Endothelial cell of umbilical vein (primary cell): Measurements from ENCODE around the gene DDX54. TPM values are rescaled to one million over a fixed set of nuclear protein-coding genes. Genes with fewer than 3 reads are reported as not detected.

Experiments
- BruUV-seq: library from RNA; stranded (reverse); fragments of 400-500 nt; replicated peaks from 2 replicates; lab custom pipeline; 2021; lab: Mats Ljungman, UMichigan
- CTCF ChIA-PET: fragments of 300-600, 350-600 bp; sonication (Branson Sonifier 250); formaldehyde crosslinking; loops from one replicate; lab custom pipeline; 2021; ENCODE audit warnings: antibody characterized with exemption, inconsistent platforms; lab: Charles Lee
- POLR2A ChIA-PET: fragments of 300-600, 350-600 bp; sonication (Branson Sonifier 250); formaldehyde crosslinking; loops from one replicate; lab custom pipeline; 2021; ENCODE audit warnings: antibody characterized with exemption, inconsistent platforms; lab: Charles Lee
- DNase-seq: peaks from one replicate; pipeline ENCODE4 v3.0.0-alpha.2; 2011; ENCODE audit warnings: low read depth, low spot score
- FAIRE-seq: peaks from 2 replicates; lab custom pipeline; 2011; peaks lifted over from hg19 to GRCh38; lab: Jason Lieb, UNC
- H2AFZ ChIP-seq: 2 replicates; pipeline ENCODE4 v1.6.0; 2012; ENCODE audit warnings: low read depth, low read length, control low read depth, inconsistent platforms
- H3K27ac ChIP-seq: 2 replicates; pipeline ENCODE4 v1.5.1; 2011; ENCODE audit warnings: low read depth, mild to moderate bottlenecking, control low read depth, low read length, moderate library complexity; ENCODE audit not compliant: insufficient read depth
- H3K27me3 ChIP-seq, 2 experiments: 2 replicates each; pipeline versions ENCODE4 v1.6.0 to v1.6.1; 2011; ENCODE audit warnings: low read length in 2 of 2, mixed read lengths in 1 of 2; ENCODE audit not compliant: control insufficient read depth in 2 of 2, insufficient read depth in 2 of 2
- H3K36me3 ChIP-seq, 2 experiments: 2 replicates in 1 of 2; 3 replicates in 1 of 2; pipeline ENCODE4 v1.5.1; 2011; ENCODE audit warnings: low read length in 2 of 2, mild to moderate bottlenecking in 1 of 2, moderate library complexity in 1 of 2; ENCODE audit not compliant: control insufficient read depth in 2 of 2, insufficient read depth in 2 of 2; ENCODE audit errors: extremely low read depth in 1 of 2
- H3K4me1 ChIP-seq: 3 replicates; pipeline ENCODE4 v1.5.1; 2011; ENCODE audit warnings: mild to moderate bottlenecking, low read length; ENCODE audit not compliant: control insufficient read depth, insufficient read depth; ENCODE audit errors: extremely low read depth
- H3K4me2 ChIP-seq: 2 replicates; pipeline ENCODE4 v1.6.1; 2011; ENCODE audit warnings: low read length, control low read depth, mixed read lengths; ENCODE audit not compliant: insufficient read depth
- H3K4me3 ChIP-seq, 3 experiments: fragments of 200-600 bp in 1 of 3; sonication (generic), shearing (Covaris generic) in 1 of 3; replicated peaks in 1 of 3; 2 replicates each; pipeline ENCODE4 v1.5.1; 2011 to 2016; ENCODE audit warnings: control low read depth in 3 of 3, low read length in 3 of 3, mild to moderate bottlenecking in 2 of 3, inconsistent platforms in 1 of 3, low read depth in 1 of 3, moderate library complexity in 1 of 3; ENCODE audit not compliant: insufficient read depth in 1 of 3
- H3K79me2 ChIP-seq: 2 replicates; pipeline ENCODE4 v1.6.0; 2012; ENCODE audit warnings: low read length, inconsistent platforms; ENCODE audit not compliant: control insufficient read depth, insufficient read depth
- H3K9ac ChIP-seq: replicated peaks from 2 replicates; pipeline ENCODE3; 2011; ENCODE audit warnings: low read length, control low read depth; ENCODE audit not compliant: insufficient read depth; ENCODE audit errors: extremely low read depth
- H3K9me1 ChIP-seq: replicated peaks from 3 replicates; pipeline ENCODE4 v1.6.0; 2011; ENCODE audit warnings: mild to moderate bottlenecking, low read length; ENCODE audit not compliant: control insufficient read depth, insufficient read depth; ENCODE audit errors: extremely low read depth
- H3K9me3 ChIP-seq: replicated peaks from 2 replicates; pipeline ENCODE4 v1.5.1; 2012; ENCODE audit warnings: low read length, inconsistent platforms; ENCODE audit not compliant: control insufficient read depth, insufficient read depth
- H4K20me1 ChIP-seq: replicated peaks from 2 replicates; pipeline ENCODE3; 2011; ENCODE audit warnings: mild to moderate bottlenecking, low read length; ENCODE audit not compliant: control insufficient read depth, insufficient read depth; ENCODE audit errors: extremely low read depth
- CTCF ChIP-seq, 2 donors: IDR thresholded peaks; 1 replicate in 1 of 2; 2 replicates in 1 of 2; pipeline ENCODE4 v1.5.1; 2011; ENCODE audit warnings: low read length in 2 of 2, mild to moderate bottlenecking in 2 of 2, moderate library complexity in 2 of 2, control low read depth in 1 of 2, inconsistent platforms in 1 of 2, low read depth in 1 of 2; ENCODE audit not compliant: insufficient read depth in 1 of 2; ENCODE audit errors: extremely low read depth in 1 of 2
- EZH2 ChIP-seq: IDR thresholded peaks from 2 replicates; pipeline ENCODE4 v1.6.1; 2012; ENCODE audit warnings: borderline replicate concordance, low read depth, mild to moderate bottlenecking, moderate library complexity, low read length, inconsistent platforms; ENCODE audit not compliant: severe bottlenecking
- FOS ChIP-seq: IDR thresholded peaks from 2 replicates; pipeline ENCODE4 v1.6.1; 2011; ENCODE audit warnings: mild to moderate bottlenecking, low read length, moderate library complexity, borderline replicate concordance; ENCODE audit not compliant: insufficient read depth
- GATA2 ChIP-seq: IDR thresholded peaks from 2 replicates; pipeline ENCODE4 v1.7.0; 2011; ENCODE audit warnings: low read depth, mild to moderate bottlenecking, moderate library complexity, mixed read lengths, low read length; ENCODE audit not compliant: insufficient read length, insufficient read depth
- JUN ChIP-seq: IDR thresholded peaks from 2 replicates; pipeline ENCODE4 v1.6.1; 2011; ENCODE audit warnings: borderline replicate concordance, low read depth; ENCODE audit not compliant: insufficient read length, insufficient read depth
- MAX ChIP-seq: IDR thresholded peaks from 2 replicates; pipeline ENCODE4 v1.6.1; 2011; ENCODE audit not compliant: insufficient read depth, insufficient read length
- MYC ChIP-seq: IDR thresholded peaks from one replicate; pipeline ENCODE4 v1.6.1; 2011; ENCODE audit warnings: mild to moderate bottlenecking, low read depth, low read length
- POLR2A ChIP-seq: IDR thresholded peaks from 2 replicates; pipeline ENCODE4 v1.6.1; 2012; ENCODE audit warnings: low read depth, mild to moderate bottlenecking, control low read depth, low read length
- POLR2AphosphoS5 ChIP-seq: IDR thresholded peaks from 2 replicates; pipeline ENCODE4 v1.6.1; 2012; ENCODE audit warnings: low read depth, mild to moderate bottlenecking, control low read depth, low read length, moderate library complexity; ENCODE audit not compliant: insufficient read depth
- dilution Hi-C: fragments of 300-500 bp; cut with MboI; formaldehyde crosslinking; loops from one replicate; pipeline ENCODE4 v1.15.0; 2019; ENCODE audit warnings: low sequenced_read_pairs; ENCODE audit not compliant: extremely low pct_ligation_motif_present
- intact Hi-C: fragments of 100-400 bp; cut with micrococcal nuclease; formaldehyde crosslinking; loops from one replicate; pipeline ENCODE4 v1.10.0; 2022
- polyA plus RNA-seq, 4 experiments: library from polyadenylated mRNA; depleted of rRNA in 3 of 4; stranded (reverse) in 3 of 4; unstranded in 1 of 4; fragments of >200 nt; gene quantifications; 2 replicates each; pipeline versions ENCODE4 v1.2.1 to v1.2.3, GENCODE V29; 2011 to 2012; ENCODE audit warnings: missing spikeins in 1 of 4
- total RNA-seq: library from RNA; stranded (reverse); gene quantifications from 2 replicates; pipeline ENCODE4 v1.2.3, GENCODE V29; 2021

DDX54 gene
- total and polyA plus RNA-seq, 2 donors (not counting 3 experiments of a cell fraction or from before 2014, with no cell fraction given), result 54.1 to 90.0 TPM

- Histone ChIP-seq H3K4me3 (no peak overlapping the region), H3K27ac (no peak overlapping the region), H3K27me3 (peaks cover 0 to 1% of the 10 kb centered on the region in 2 experiments), H4K20me1 (no peaks in the 10 kb centered on the region), H3K9ac (no peak overlapping the region), H3K79me2 (no peaks in the 10 kb centered on the region), H3K9me1 (no peaks in the 10 kb centered on the region), H3K9me3 (no peaks in the 10 kb centered on the region), H3K4me1 (no peaks in the 10 kb centered on the region), H2AFZ (no peak overlapping the region), H3K36me3 (no peaks in the 10 kb centered on the region), H3K4me2 (no peak overlapping the region)
- dilution Hi-C loops (no loop called here), intact Hi-C loops (no loop called here)
- TF ChIP-seq GATA2 (no peak), FOS (no peak), CTCF (IDR thresholded peaks at IDR 0.05; ENCODE audit: extremely low read depth in 1 of 2, insufficient read depth in 1 of 2, low read depth in 1 of 2, low read length in 2 of 2) (no peak), EZH2 (no peak)
- BruUV-seq, result no TSS peak
- POLR2A ChIA-PET, result no interaction called here
- no peak for FAIRE-seq
- CTCF ChIA-PET, result no interaction called here
- DNase-seq, result no peak
Observed at GRCh38 chr12:113114447-113115178, 70.7 kb downstream of the DDX54 start.

GRCh38 chr12:113113397-113113796, 71.9 kb downstream of the DDX54 start:
- Histone ChIP-seq H3K36me3 (no peaks in the 10 kb centered on the region), H2AFZ (no peak overlapping the region), H3K27ac (no peak overlapping the region), H3K9me3 (no peaks in the 10 kb centered on the region), H4K20me1 (no peaks in the 10 kb centered on the region), H3K79me2 (no peaks in the 10 kb centered on the region), H3K27me3 (peaks cover 0 to 1% of the 10 kb centered on the region in 2 experiments), H3K4me1 (no peaks in the 10 kb centered on the region), H3K4me3 (no peak overlapping the region), H3K9me1 (no peaks in the 10 kb centered on the region), H3K4me2 (no peak overlapping the region), H3K9ac (no peak overlapping the region)
- ChIA-PET CTCF (no interaction called here), POLR2A (no interaction called here)
- intact Hi-C loops, result no loop called here
- DNase-seq, result no peak
- BruUV-seq, result no TSS peak
- no peak for FAIRE-seq
- no peak for TF ChIP-seq POLR2A
- TF ChIP-seq FOS, result no peak
- no peak for TF ChIP-seq CTCF (IDR thresholded peaks at IDR 0.05; ENCODE audit: extremely low read depth in 1 of 2, insufficient read depth in 1 of 2, low read depth in 1 of 2, low read length in 2 of 2)
- no peak for TF ChIP-seq MYC
- no peak for TF ChIP-seq MAX
- TF ChIP-seq EZH2, result no peak
- TF ChIP-seq GATA2, result no peak
- no peak for TF ChIP-seq JUN
- no peak for TF ChIP-seq POLR2AphosphoS5
- dilution Hi-C loops, result no loop called here
